ENCODE results near the gene SLITRK1. TPM values are rescaled to one million over a fixed set of nuclear protein-coding genes. Genes with fewer than 3 reads are reported as not detected.

The SLITRK1 gene
- total and polyA plus RNA-seq, 2 donors (not counting 3 experiments of a cell fraction or from before 2014, with no cell fraction given) = not detected

DNA sequence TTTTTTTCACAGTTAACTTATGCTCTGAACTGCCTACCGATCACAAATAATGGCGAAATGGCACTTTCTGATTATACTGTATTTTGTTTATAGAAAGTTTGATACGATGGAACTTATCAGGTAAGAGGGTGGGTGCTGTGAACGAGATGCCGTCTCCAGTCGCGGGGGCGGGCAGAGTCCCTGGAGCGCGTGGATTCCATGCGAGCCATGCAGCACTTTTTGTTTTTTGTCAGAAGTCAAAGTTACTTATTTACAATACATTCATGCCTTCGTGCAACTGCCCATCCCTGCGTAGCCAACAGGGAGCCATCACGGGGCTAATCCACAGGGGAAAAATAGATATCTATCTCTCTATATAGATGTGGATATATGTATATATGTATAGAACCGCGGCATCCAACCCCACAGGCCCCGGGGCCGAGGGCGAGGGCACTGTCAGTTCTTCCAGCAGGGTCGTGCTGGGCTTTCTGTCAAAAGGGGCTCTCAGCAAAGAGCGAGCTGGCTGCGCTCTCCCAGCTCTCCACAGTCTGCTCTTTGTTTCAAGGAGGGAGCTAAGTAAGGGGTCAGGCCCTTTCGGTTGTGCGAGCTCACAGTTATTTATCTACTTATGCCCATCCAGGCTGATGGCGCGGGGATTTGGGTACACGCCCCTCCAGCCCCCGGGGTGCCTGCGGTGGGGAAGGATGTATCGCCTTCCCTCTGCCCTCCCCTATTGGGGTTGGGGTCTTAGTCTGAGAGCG is 3.4 kb downstream of the SLITRK1 start:
- dilution Hi-C loops (cut with MboI; ENCODE audit: extremely low pct_ligation_motif_present, low sequenced_read_pairs) = no loop called here
- no TSS peak for BruUV-seq (replicated peaks)
- H3K27me3 ChIP-seq (ENCODE audit: control insufficient read depth in 2 of 2, insufficient read depth in 2 of 2, low read length in 2 of 2) = no peaks in the 10 kb centered on the region
- H3K27ac ChIP-seq (ENCODE audit: insufficient read depth, low read depth, low read length) = no peak overlapping the region
- ChIA-PET CTCF (no interaction called here), POLR2A (no interaction called here)
- intact Hi-C loops (cut with micrococcal nuclease) = no loop called here
- DNase-seq (ENCODE audit: low read depth, low spot score) (no peak), FAIRE-seq (no peak)
- no peak overlapping the region for H3K4me2 ChIP-seq (ENCODE audit: insufficient read depth, low read length)
- H4K20me1 ChIP-seq (replicated peaks; ENCODE audit: control insufficient read depth, extremely low read depth, insufficient read depth, low read length) = no peaks in the 10 kb centered on the region
- no peaks in the 10 kb centered on the region for H3K9me1 ChIP-seq (replicated peaks; ENCODE audit: control insufficient read depth, extremely low read depth, insufficient read depth, low read length)
- TF ChIP-seq JUN (IDR thresholded peaks at IDR 0.05; ENCODE audit: borderline replicate concordance, insufficient read depth, insufficient read length, low read depth) (no peak), GATA2 (IDR thresholded peaks at IDR 0.05; ENCODE audit: insufficient read depth, insufficient read length, low read depth, low read length) (no peak), EZH2 (IDR thresholded peaks at IDR 0.05; ENCODE audit: borderline replicate concordance, low read depth, low read length, severe bottlenecking) (no peak), POLR2A (IDR thresholded peaks at IDR 0.05; ENCODE audit: low read depth, low read length) (no peak)
- TF ChIP-seq, protein P1, sequence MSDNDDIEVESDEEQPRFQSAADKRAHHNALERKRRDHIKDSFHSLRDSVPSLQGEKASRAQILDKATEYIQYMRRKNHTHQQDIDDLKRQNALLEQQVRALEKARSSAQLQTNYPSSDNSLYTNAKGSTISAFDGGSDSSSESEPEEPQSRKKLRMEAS (IDR thresholded peaks at IDR 0.05; ENCODE audit: insufficient read depth, insufficient read length) = no peak
- no peaks in the 10 kb centered on the region for H3K79me2 ChIP-seq (ENCODE audit: control insufficient read depth, insufficient read depth, low read length)
- H3K9me3 ChIP-seq (replicated peaks; ENCODE audit: control insufficient read depth, insufficient read depth, low read length) = no peaks in the 10 kb centered on the region
- H3K9ac ChIP-seq (replicated peaks; ENCODE audit: extremely low read depth, insufficient read depth, low read length) = no peak overlapping the region
- no peak overlapping the region for H3K4me3 ChIP-seq (replicated peaks in 1 of 3; ENCODE audit: insufficient read depth in 1 of 3, low read depth in 1 of 3, low read length in 3 of 3)
- no peaks in the 10 kb centered on the region for H3K4me1 ChIP-seq (ENCODE audit: control insufficient read depth, extremely low read depth, insufficient read depth, low read length)
- H2AFZ ChIP-seq (ENCODE audit: low read depth, low read length) = no peak overlapping the region
- H3K36me3 ChIP-seq (ENCODE audit: control insufficient read depth in 2 of 2, extremely low read depth in 1 of 2, insufficient read depth in 2 of 2, low read length in 2 of 2) = no peaks in the 10 kb centered on the region

DNA sequence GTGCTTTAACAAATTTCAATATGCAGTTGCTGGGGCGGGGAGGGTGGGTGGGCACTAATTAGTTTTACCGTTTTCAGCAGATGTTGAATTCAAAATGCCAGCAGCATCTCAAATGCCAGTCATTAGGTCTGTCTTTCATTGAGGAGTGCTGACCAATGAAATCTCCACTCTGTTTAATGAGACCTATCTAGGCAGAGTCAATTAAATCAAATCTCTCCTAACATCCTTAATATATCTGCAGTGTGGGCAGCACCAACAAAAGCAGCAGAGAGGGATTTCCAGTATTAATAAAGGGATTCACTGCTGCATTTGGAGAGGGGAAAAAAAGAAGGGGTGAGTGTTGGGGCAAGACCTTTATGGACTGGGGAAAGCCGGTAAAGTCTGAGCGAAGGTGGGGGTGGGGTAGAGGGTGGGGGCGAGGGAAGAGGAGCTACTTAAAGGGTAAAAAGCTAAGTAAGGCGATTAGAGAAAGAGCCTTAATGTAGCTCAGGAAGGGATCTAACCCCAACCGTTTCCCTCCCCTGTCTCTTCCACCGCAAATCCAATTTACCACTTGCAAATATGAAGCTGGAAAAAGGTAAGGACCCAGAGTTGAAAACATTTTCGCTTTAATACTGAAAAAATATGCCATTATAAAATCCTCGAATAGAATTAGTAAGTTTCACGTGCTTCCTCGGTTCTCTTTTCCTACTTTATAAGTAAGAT is 4.5 kb downstream of the SLITRK1 start:
- CTCF ChIA-PET = no interaction called here
- TF ChIP-seq, protein P1 (IDR thresholded peaks at IDR 0.05; ENCODE audit: insufficient read depth, insufficient read length) = no peak
- TF ChIP-seq EZH2 (IDR thresholded peaks at IDR 0.05; ENCODE audit: borderline replicate concordance, low read depth, low read length, severe bottlenecking) (no peak), MYC (IDR thresholded peaks at IDR 0.05; ENCODE audit: low read depth, low read length) (no peak), FOS (IDR thresholded peaks at IDR 0.05; ENCODE audit: borderline replicate concordance, insufficient read depth, low read length) (no peak), JUN (IDR thresholded peaks at IDR 0.05; ENCODE audit: borderline replicate concordance, insufficient read depth, insufficient read length, low read depth) (no peak), POLR2AphosphoS5 (IDR thresholded peaks at IDR 0.05; ENCODE audit: insufficient read depth, low read depth, low read length) (no peak), GATA2 (IDR thresholded peaks at IDR 0.05; ENCODE audit: insufficient read depth, insufficient read length, low read depth, low read length) (no peak), POLR2A (IDR thresholded peaks at IDR 0.05; ENCODE audit: low read depth, low read length) (no peak)
- TF ChIP-seq, protein P2, sequence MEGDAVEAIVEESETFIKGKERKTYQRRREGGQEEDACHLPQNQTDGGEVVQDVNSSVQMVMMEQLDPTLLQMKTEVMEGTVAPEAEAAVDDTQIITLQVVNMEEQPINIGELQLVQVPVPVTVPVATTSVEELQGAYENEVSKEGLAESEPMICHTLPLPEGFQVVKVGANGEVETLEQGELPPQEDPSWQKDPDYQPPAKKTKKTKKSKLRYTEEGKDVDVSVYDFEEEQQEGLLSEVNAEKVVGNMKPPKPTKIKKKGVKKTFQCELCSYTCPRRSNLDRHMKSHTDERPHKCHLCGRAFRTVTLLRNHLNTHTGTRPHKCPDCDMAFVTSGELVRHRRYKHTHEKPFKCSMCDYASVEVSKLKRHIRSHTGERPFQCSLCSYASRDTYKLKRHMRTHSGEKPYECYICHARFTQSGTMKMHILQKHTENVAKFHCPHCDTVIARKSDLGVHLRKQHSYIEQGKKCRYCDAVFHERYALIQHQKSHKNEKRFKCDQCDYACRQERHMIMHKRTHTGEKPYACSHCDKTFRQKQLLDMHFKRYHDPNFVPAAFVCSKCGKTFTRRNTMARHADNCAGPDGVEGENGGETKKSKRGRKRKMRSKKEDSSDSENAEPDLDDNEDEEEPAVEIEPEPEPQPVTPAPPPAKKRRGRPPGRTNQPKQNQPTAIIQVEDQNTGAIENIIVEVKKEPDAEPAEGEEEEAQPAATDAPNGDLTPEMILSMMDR (IDR thresholded peaks at IDR 0.05; ENCODE audit: extremely low read depth in 1 of 2, insufficient read depth in 1 of 2, low read depth in 1 of 2, low read length in 2 of 2) = no peak
- H3K9me1 ChIP-seq (replicated peaks; ENCODE audit: control insufficient read depth, extremely low read depth, insufficient read depth, low read length) = no peaks in the 10 kb centered on the region
- dilution Hi-C loops (cut with MboI; ENCODE audit: extremely low pct_ligation_motif_present, low sequenced_read_pairs) (no loop called here), intact Hi-C loops (cut with micrococcal nuclease) (no loop called here)
- H3K4me1 ChIP-seq (ENCODE audit: control insufficient read depth, extremely low read depth, insufficient read depth, low read length) = no peaks in the 10 kb centered on the region
- DNase-seq (ENCODE audit: low read depth, low spot score) (no peak), FAIRE-seq (no peak)
- no peaks in the 10 kb centered on the region for H3K27me3 ChIP-seq (ENCODE audit: control insufficient read depth in 2 of 2, insufficient read depth in 2 of 2, low read length in 2 of 2)
- no peak overlapping the region for H3K9ac ChIP-seq (replicated peaks; ENCODE audit: extremely low read depth, insufficient read depth, low read length)
- no peak overlapping the region for H2AFZ ChIP-seq (ENCODE audit: low read depth, low read length)
- H3K79me2 ChIP-seq (ENCODE audit: control insufficient read depth, insufficient read depth, low read length) = no peaks in the 10 kb centered on the region
- no peaks in the 10 kb centered on the region for H3K36me3 ChIP-seq (ENCODE audit: control insufficient read depth in 2 of 2, extremely low read depth in 1 of 2, insufficient read depth in 2 of 2, low read length in 2 of 2)
- H4K20me1 ChIP-seq (replicated peaks; ENCODE audit: control insufficient read depth, extremely low read depth, insufficient read depth, low read length) = no peaks in the 10 kb centered on the region
- H3K27ac ChIP-seq (ENCODE audit: insufficient read depth, low read depth, low read length) = no peak overlapping the region
- no peak overlapping the region for H3K4me3 ChIP-seq (replicated peaks in 1 of 3; ENCODE audit: insufficient read depth in 1 of 3, low read depth in 1 of 3, low read length in 3 of 3)
- POLR2A ChIA-PET = no interaction called here
- no TSS peak for BruUV-seq (replicated peaks)
- no peak overlapping the region for H3K4me2 ChIP-seq (ENCODE audit: insufficient read depth, low read length)
- no peaks in the 10 kb centered on the region for H3K9me3 ChIP-seq (replicated peaks; ENCODE audit: control insufficient read depth, insufficient read depth, low read length)

All from endothelial cell of umbilical vein (primary cell).